Tibial nerve (tissue), 4 donors: ENCODE data around the gene UBE2G1.

Experiments used
- CTCF ChIP-seq, 5 experiments: fragments of 200-600 bp in 3 of 5; fragments of 450-650 bp in 2 of 5; sonication (generic) in 3 of 5; IDR thresholded peaks; one replicate each; pipeline ENCODE4 v1.5.1; 2016 to 2019; ENCODE audit warnings: antibody characterized with exemption in 5 of 5, mild to moderate bottlenecking in 3 of 5, moderate library complexity in 2 of 5
- EP300 ChIP-seq, 2 donors: sonication (generic); formaldehyde crosslinking; IDR thresholded peaks; one replicate each; pipeline ENCODE4 v1.6.1; 2017; ENCODE audit warnings: antibody characterized with exemption in 2 of 2, mild to moderate bottlenecking in 1 of 2
- POLR2A ChIP-seq, 2 donors: fragments of 450-650 bp; IDR thresholded peaks; one replicate each; pipeline ENCODE4 v1.6.1; 2017; ENCODE audit warnings: antibody characterized with exemption in 2 of 2, mild to moderate bottlenecking in 2 of 2, moderate library complexity in 2 of 2

GRCh38 chr17:4386406-4386805 lies 19.9 kb upstream of the UBE2G1 start:
- TF ChIP-seq CTCF (IDR thresholded peaks at IDR 0.05) (no peak), POLR2A (IDR thresholded peaks at IDR 0.05) (no peak), EP300 (IDR thresholded peaks at IDR 0.05) (no peak)
